ENCODE data around the gene KLK11. TPM values are rescaled to one million over a fixed set of nuclear protein-coding genes. Genes with fewer than 3 reads are reported as not detected.

The KLK11 gene
- total RNA-seq, 1 donor from 2014 or later, result not detected

DNA sequence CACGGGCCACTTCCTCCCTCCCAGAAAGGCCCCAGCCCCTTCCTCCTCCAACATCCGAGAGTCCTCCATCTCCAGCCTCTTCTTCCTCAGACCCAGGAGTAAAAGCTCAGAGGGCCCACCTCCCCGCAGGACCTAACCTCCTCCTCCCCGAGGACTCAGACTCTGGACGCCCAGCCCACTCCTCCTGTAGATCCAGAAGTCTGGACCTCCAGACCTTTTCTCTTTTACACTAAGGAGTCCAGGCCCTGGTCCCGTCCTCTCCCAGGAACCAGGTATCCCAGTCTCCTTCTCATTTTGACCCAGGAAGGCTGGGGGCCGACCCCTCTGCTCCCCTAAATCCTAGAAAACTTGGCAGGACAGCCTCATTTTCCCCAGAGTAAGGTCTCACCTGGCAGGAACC lies 23.1 kb downstream of the KLK11 start:
- no peak overlapping the region for H3K27ac ChIP-seq
- no peaks in the 10 kb centered on the region for H3K9me3 ChIP-seq
- H3K27me3 ChIP-seq, result no peaks in the 10 kb centered on the region
- TF ChIP-seq, protein P1, sequence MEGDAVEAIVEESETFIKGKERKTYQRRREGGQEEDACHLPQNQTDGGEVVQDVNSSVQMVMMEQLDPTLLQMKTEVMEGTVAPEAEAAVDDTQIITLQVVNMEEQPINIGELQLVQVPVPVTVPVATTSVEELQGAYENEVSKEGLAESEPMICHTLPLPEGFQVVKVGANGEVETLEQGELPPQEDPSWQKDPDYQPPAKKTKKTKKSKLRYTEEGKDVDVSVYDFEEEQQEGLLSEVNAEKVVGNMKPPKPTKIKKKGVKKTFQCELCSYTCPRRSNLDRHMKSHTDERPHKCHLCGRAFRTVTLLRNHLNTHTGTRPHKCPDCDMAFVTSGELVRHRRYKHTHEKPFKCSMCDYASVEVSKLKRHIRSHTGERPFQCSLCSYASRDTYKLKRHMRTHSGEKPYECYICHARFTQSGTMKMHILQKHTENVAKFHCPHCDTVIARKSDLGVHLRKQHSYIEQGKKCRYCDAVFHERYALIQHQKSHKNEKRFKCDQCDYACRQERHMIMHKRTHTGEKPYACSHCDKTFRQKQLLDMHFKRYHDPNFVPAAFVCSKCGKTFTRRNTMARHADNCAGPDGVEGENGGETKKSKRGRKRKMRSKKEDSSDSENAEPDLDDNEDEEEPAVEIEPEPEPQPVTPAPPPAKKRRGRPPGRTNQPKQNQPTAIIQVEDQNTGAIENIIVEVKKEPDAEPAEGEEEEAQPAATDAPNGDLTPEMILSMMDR (IDR thresholded peaks at IDR 0.05), result no peak
- intact Hi-C loops (cut with DNase I), result no loop called here
- no peaks in the 10 kb centered on the region for H3K4me1 ChIP-seq
- H3K4me3 ChIP-seq, result no peak overlapping the region
- no peak for DNase-seq (ENCODE audit: low spot score in 2 of 2)
- no peaks in the 10 kb centered on the region for H3K36me3 ChIP-seq

DNA sequence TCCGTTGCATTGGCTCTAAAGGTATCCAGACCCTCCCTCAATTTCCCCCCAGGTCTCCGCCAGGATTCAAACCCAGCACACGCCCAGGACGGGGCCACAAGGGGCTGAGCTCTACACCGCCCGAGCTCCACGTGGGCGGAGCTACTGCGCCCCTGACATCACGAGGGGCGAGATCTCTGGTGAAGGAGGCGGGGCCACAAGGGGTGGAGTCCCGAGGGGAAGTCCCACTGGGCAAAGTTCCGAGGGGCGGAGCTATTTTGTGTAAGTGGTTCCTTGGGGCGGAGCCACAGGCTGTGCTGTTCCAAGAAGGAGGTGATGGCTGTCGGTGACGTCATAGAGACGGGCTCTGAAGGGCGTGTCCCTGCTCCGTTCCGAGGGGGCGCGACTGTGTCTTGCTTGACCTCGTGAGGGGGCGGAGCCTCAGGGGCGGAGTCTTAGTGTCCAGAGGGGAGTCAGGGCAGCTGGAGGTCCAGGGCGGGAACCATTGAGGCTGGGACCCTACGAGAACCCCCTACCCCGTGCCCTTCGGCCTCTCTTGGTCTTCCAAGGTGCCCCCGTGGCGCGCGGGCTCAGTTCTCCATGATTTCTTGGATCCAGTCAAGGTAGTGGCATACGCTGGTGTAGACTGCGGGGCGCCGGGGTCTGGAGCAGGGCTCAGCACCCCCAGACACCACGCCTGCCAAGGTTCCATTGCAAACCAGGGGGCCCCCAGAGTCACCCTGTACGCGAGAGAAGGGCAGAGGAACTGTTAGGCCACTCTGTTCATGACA lies 23.7 kb downstream of the KLK11 start:
- no peak overlapping the region for H3K4me3 ChIP-seq
- H3K9me3 ChIP-seq, result no peaks in the 10 kb centered on the region
- intact Hi-C loops (cut with DNase I), result no loop called here
- H3K36me3 ChIP-seq, result no peaks in the 10 kb centered on the region
- H3K27ac ChIP-seq, result no peak overlapping the region
- no peaks in the 10 kb centered on the region for H3K4me1 ChIP-seq
- DNase-seq (ENCODE audit: low spot score in 2 of 2), result no peak
- TF ChIP-seq, protein P1 (IDR thresholded peaks at IDR 0.05), result no peak
- H3K27me3 ChIP-seq, result no peaks in the 10 kb centered on the region

DNA sequence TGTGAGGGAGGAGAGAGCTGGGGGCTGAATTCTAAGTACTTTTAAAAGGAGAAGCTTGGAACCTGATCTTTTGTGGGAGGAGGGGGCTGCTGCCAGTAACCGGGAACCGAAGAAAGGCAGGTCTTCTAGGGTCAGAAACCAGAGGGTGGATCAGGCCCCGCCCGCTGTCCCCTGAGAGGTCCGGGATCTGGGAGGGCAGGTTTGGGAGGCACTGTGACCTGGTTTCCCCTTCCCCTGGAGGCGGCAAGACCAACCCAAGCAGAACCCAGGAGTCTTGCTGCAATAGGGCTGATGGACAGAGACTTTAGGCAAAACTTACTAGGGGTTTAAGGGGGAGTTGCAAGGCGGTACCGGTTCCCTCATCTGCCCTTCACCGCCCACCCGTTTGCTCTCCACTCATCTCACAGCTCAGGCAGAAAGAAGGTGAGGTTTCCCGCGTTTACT lies 24.3 kb downstream of the KLK11 start:
- TF ChIP-seq, protein P1 (IDR thresholded peaks at IDR 0.05), result no peak
- H3K36me3 ChIP-seq, result no peaks in the 10 kb centered on the region
- H3K4me1 ChIP-seq, result no peaks in the 10 kb centered on the region
- intact Hi-C loops (cut with DNase I), result no loop called here
- no peaks in the 10 kb centered on the region for H3K9me3 ChIP-seq
- H3K27me3 ChIP-seq, result no peaks in the 10 kb centered on the region
- H3K27ac ChIP-seq, result no peak overlapping the region
- H3K4me3 ChIP-seq, result no peak overlapping the region
- no peak for DNase-seq (ENCODE audit: low spot score in 2 of 2)

DNA sequence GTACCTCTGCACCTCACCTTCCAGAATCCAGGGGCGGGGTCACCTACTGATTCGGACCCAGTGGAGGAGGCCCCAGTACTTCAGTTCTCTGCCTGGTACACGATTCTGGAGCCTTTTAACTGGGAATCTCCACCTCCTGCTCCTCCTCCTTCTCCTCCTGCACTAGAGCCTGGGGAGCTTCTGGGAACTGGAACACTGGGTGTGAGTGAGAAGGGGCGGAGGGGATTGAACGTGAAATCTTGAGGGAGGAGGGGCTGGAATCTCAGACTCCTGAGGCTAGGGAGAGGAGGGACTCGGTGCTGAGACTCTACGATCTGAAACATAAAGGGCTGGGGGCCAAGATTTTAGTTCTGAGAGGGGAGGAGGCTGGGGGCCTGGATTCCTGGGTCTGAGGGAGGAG lies 24.9 kb downstream of the KLK11 start, which contains the start of gene KLK8:
Gene KLK8, minus strand, starts transcription at position 90 of the 400 bp plus-strand sequence. CDS start 437 bp downstream, outside the sequence.
- no peaks in the 10 kb centered on the region for H3K27me3 ChIP-seq
- no peaks in the 10 kb centered on the region for H3K36me3 ChIP-seq
- TF ChIP-seq, protein P1 (IDR thresholded peaks at IDR 0.05), result no peak
- no peak within 1 kb of the TSS for H3K27ac ChIP-seq
- H3K9me3 ChIP-seq, result no peaks in the 10 kb centered on the region
- no peaks in the 10 kb centered on the region for H3K4me1 ChIP-seq
- intact Hi-C loops (cut with DNase I), result no loop called here
- no peak for DNase-seq (ENCODE audit: low spot score in 2 of 2)
- no peak within 1 kb of the TSS for H3K4me3 ChIP-seq

DNA sequence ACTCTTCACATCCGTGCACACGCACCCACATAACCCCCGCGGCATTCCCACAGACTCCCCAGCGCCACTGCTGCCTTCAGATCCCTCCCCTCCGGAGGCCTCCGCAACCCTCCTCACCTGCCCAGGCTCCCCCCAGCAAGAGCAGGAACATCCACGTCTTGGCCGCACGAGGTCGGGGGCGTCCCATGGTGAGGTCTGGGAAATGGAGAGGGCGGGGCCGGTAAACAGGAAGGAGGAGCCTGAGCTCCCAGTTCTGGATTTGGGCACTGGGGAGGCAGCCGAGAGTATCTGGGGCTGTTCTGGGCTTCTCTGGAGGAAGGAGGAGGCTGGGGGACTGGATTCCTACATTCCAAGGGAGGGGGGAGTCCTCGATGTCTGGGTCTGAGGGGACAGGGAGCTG lies 25.4 kb downstream of the KLK11 start:
- Histone ChIP-seq H3K4me1 (no peaks in the 10 kb centered on the region), H3K27me3 (no peaks in the 10 kb centered on the region), H3K36me3 (no peaks in the 10 kb centered on the region), H3K4me3 (no peak overlapping the region), H3K9me3 (no peaks in the 10 kb centered on the region), H3K27ac (no peak overlapping the region)
- no peak for DNase-seq (ENCODE audit: low spot score in 2 of 2)
- TF ChIP-seq, protein P1 (IDR thresholded peaks at IDR 0.05), result no peak
- intact Hi-C loops (cut with DNase I), result no loop called here
